Gastrocnemius medialis (tissue), 4 donors: ENCODE data around the gene LRRC8D.

ENCODE experiments used
- POLR2A ChIP-seq, 2 donors: fragments of 450-650 bp; IDR thresholded peaks; one replicate each; pipeline ENCODE4 v1.6.1; 2017; ENCODE audit warnings: antibody characterized with exemption in 2 of 2, mild to moderate bottlenecking in 2 of 2, moderate library complexity in 2 of 2
- TF ChIP-seq, protein P1 (sequence below), 5 experiments: fragments of 450-650 bp in 3 of 5; fragments of 200-600 bp in 2 of 5; sonication (generic) in 2 of 5; IDR thresholded peaks in 4 of 5; conservative IDR thresholded peaks in 1 of 5; 1 replicate in 4 of 5; 2 replicates in 1 of 5; pipeline ENCODE4 v1.5.1; 2016 to 2019; ENCODE audit warnings: antibody characterized with exemption in 5 of 5, mild to moderate bottlenecking in 3 of 5, moderate library complexity in 3 of 5

DNA sequence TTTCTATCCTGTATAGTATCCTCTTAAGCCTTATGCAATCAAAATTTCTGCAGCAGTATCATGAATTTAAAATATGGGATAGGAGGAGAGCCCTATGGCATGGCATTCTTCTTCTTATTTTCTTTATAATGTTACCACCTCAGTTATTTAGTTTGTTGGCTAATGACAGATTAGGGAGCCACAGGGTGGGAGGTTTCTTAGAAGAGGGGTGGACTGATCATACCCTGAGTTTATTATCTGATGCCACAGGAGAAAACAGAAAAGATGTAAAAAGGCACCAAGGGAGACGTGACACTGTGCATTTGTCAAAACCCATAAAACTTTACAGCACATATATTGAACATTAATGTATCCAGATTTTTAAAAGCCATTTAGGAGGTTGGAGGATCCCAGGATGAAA is 66.9 kb downstream of the LRRC8D start:
- TF ChIP-seq, protein P1, sequence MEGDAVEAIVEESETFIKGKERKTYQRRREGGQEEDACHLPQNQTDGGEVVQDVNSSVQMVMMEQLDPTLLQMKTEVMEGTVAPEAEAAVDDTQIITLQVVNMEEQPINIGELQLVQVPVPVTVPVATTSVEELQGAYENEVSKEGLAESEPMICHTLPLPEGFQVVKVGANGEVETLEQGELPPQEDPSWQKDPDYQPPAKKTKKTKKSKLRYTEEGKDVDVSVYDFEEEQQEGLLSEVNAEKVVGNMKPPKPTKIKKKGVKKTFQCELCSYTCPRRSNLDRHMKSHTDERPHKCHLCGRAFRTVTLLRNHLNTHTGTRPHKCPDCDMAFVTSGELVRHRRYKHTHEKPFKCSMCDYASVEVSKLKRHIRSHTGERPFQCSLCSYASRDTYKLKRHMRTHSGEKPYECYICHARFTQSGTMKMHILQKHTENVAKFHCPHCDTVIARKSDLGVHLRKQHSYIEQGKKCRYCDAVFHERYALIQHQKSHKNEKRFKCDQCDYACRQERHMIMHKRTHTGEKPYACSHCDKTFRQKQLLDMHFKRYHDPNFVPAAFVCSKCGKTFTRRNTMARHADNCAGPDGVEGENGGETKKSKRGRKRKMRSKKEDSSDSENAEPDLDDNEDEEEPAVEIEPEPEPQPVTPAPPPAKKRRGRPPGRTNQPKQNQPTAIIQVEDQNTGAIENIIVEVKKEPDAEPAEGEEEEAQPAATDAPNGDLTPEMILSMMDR (IDR thresholded peaks at IDR 0.05 in 4 of 5, conservative IDR thresholded peaks at IDR 0.05 in 1 of 5), result no peak
- TF ChIP-seq POLR2A (IDR thresholded peaks at IDR 0.05), result no peak
